H9 (cell line): Measurements from ENCODE around the gene HIPK2. TPM values are rescaled to one million over a fixed set of nuclear protein-coding genes. Genes with fewer than 3 reads are reported as not detected.

Experiments
- DNase-seq: peaks from one replicate; pipeline ENCODE4 v3.0.0-alpha.2; 2017
- H2AFZ ChIP-seq: one replicate; pipeline ENCODE4 v1.6.1; 2013; ENCODE audit warnings: mild to moderate bottlenecking, low read length, control low read depth, moderate library complexity
- H2AK5ac ChIP-seq: 2 replicates; pipeline ENCODE4 v1.6.1; 2013; ENCODE audit warnings: low read length, control low read depth, mixed read lengths; ENCODE audit not compliant: insufficient read length
- H2BK120ac ChIP-seq: one replicate; pipeline ENCODE4 v1.6.1; 2013; ENCODE audit warnings: low read depth, mild to moderate bottlenecking, low read length, control low read depth, inconsistent platforms; ENCODE audit not compliant: poor library complexity, severe bottlenecking
- H2BK12ac ChIP-seq: 2 replicates; pipeline ENCODE4 v1.6.1; 2013; ENCODE audit warnings: low read length, control low read depth, mixed read lengths, low read depth; ENCODE audit not compliant: insufficient read length
- H2BK15ac ChIP-seq: 2 replicates; pipeline ENCODE4 v1.6.1; 2013; ENCODE audit warnings: low read depth, low read length, control low read depth
- H2BK20ac ChIP-seq: one replicate; pipeline ENCODE4 v1.6.1; 2013; ENCODE audit warnings: low read depth, mild to moderate bottlenecking, low read length, control low read depth, inconsistent platforms; ENCODE audit not compliant: poor library complexity, severe bottlenecking
- H2BK5ac ChIP-seq: 2 replicates; pipeline ENCODE4 v1.6.1; 2013; ENCODE audit warnings: low read length, control low read depth, mixed read lengths; ENCODE audit not compliant: insufficient read length
- H3K14ac ChIP-seq: 2 replicates; pipeline ENCODE4 v1.6.1; 2013; ENCODE audit warnings: low read length, control low read depth; ENCODE audit not compliant: insufficient read depth
- H3K18ac ChIP-seq: 2 replicates; pipeline ENCODE4 v1.6.1; 2013; ENCODE audit warnings: low read depth, mild to moderate bottlenecking, mixed read lengths, low read length, control low read depth; ENCODE audit not compliant: insufficient read length
- H3K23ac ChIP-seq: 2 replicates; pipeline ENCODE4 v1.6.1; 2013; ENCODE audit warnings: low read length, control low read depth, mixed read lengths, low read depth; ENCODE audit not compliant: insufficient read length
- H3K23me2 ChIP-seq: 2 replicates; pipeline ENCODE4 v1.6.1; 2013; ENCODE audit warnings: low read depth, mild to moderate bottlenecking, mixed read lengths, low read length, control low read depth; ENCODE audit not compliant: insufficient read length, poor library complexity, severe bottlenecking
- H3K27ac ChIP-seq: 2 replicates; pipeline ENCODE4 v1.5.1; 2013; ENCODE audit warnings: low read length, control low read depth, mixed read lengths, low read depth; ENCODE audit not compliant: insufficient read length
- H3K27me3 ChIP-seq: 2 replicates; pipeline ENCODE4 v1.6.1; 2013; ENCODE audit warnings: low read length, control low read depth, inconsistent platforms; ENCODE audit not compliant: insufficient read depth
- H3K4ac ChIP-seq: 2 replicates; pipeline ENCODE4 v1.6.1; 2013; ENCODE audit warnings: low read depth, mild to moderate bottlenecking, control low read depth, inconsistent platforms, low read length, moderate library complexity
- H3K4me1 ChIP-seq: 2 replicates; pipeline ENCODE4 v1.6.1; 2013; ENCODE audit warnings: low read length, control low read depth, inconsistent platforms; ENCODE audit not compliant: insufficient read depth
- H3K4me2 ChIP-seq: 2 replicates; pipeline ENCODE4 v1.6.1; 2013; ENCODE audit warnings: low read length, control low read depth, mixed read lengths; ENCODE audit not compliant: insufficient read length, insufficient read depth
- H3K56ac ChIP-seq: 2 replicates; pipeline ENCODE4 v1.6.1; 2013; ENCODE audit warnings: low read depth, mild to moderate bottlenecking, mixed read lengths, low read length, control low read depth; ENCODE audit not compliant: insufficient read length
- H3K79me1 ChIP-seq: 2 replicates; pipeline ENCODE4 v1.6.1; 2013; ENCODE audit warnings: low read depth, mild to moderate bottlenecking, moderate library complexity, low read length, control low read depth, inconsistent platforms; ENCODE audit not compliant: insufficient read depth, poor library complexity, severe bottlenecking
- H3K79me2 ChIP-seq: 2 replicates; pipeline ENCODE4 v1.6.1; 2013; ENCODE audit warnings: low read length, control low read depth, inconsistent platforms; ENCODE audit not compliant: insufficient read depth
- H3K9ac ChIP-seq: 2 replicates; pipeline ENCODE4 v1.6.1; 2013; ENCODE audit warnings: low read length, control low read depth, mixed read lengths; ENCODE audit not compliant: insufficient read length; ENCODE audit errors: extremely low read depth
- H3K9me3 ChIP-seq: one replicate; pipeline ENCODE4 v1.6.1; 2013; ENCODE audit warnings: low read depth, low read length, inconsistent platforms; ENCODE audit not compliant: control insufficient read depth
- H3T11ph ChIP-seq: one replicate; pipeline ENCODE4 v1.6.1; 2013; ENCODE audit warnings: mild to moderate bottlenecking, low read length, control low read depth, inconsistent platforms
- H4K20me1 ChIP-seq: one replicate; pipeline ENCODE4 v1.6.1; 2013; ENCODE audit not compliant: control insufficient read depth, insufficient read length, insufficient read depth
- H4K5ac ChIP-seq: 2 replicates; pipeline ENCODE4 v1.6.1; 2013; ENCODE audit warnings: low read depth, mild to moderate bottlenecking, mixed read lengths, low read length, control low read depth; ENCODE audit not compliant: insufficient read length
- H4K8ac ChIP-seq: replicated peaks from 2 replicates; pipeline ENCODE4 v1.6.1; 2013; ENCODE audit warnings: low read length, control low read depth, mixed read lengths, low read depth; ENCODE audit not compliant: insufficient read length
- H4K91ac ChIP-seq: 2 replicates; pipeline ENCODE4 v1.6.1; 2013; ENCODE audit warnings: low read depth, mild to moderate bottlenecking, moderate library complexity, mixed read lengths, low read length, control low read depth; ENCODE audit not compliant: insufficient read length
- H3K27ac Mint-ChIP-seq, 3 experiments: 2 replicates in 2 of 3; 3 replicates in 1 of 3; pipeline ENCODE4 v1.8.0; 2020 to 2021; ENCODE audit warnings: mixed read lengths in 3 of 3, mild to moderate bottlenecking in 1 of 3, moderate library complexity in 1 of 3
- H3K27me3 Mint-ChIP-seq: 2 replicates; pipeline ENCODE4 v1.8.0; 2021; ENCODE audit warnings: low read depth, mild to moderate bottlenecking, moderate library complexity, mixed read lengths
- H3K36me3 Mint-ChIP-seq, 3 experiments: 2 replicates in 2 of 3; 3 replicates in 1 of 3; pipeline ENCODE4 v1.8.0; 2020 to 2021; ENCODE audit warnings: low read depth in 3 of 3, mixed read lengths in 3 of 3; ENCODE audit not compliant: insufficient read depth in 1 of 3
- H3K4me1 Mint-ChIP-seq, 2 experiments: 2 replicates each; pipeline ENCODE4 v1.8.0; 2020; ENCODE audit warnings: mixed read lengths in 2 of 2
- H3K4me3 Mint-ChIP-seq, 2 experiments: 2 replicates in 1 of 2; 3 replicates in 1 of 2; pipeline ENCODE4 v1.8.0; 2020 to 2021; ENCODE audit warnings: mild to moderate bottlenecking in 2 of 2, mixed read lengths in 2 of 2, moderate library complexity in 1 of 2
- H3K9me3 Mint-ChIP-seq, 2 experiments: 2 replicates in 1 of 2; 3 replicates in 1 of 2; pipeline ENCODE4 v1.8.0; 2020; ENCODE audit warnings: mild to moderate bottlenecking in 2 of 2, mixed read lengths in 2 of 2, moderate library complexity in 1 of 2
- WGBS: extraction: QIAGEN DNeasy Blood & Tissue Kit; methylation state at CpG from one replicate; pipeline ENCODE4 v1.1.7; 2013; ENCODE audit warnings: missing lambda C conversion rate, low lambda C conversion rate, mixed read lengths; ENCODE audit not compliant: insufficient read length; ENCODE audit errors: extremely low coverage; 5-methylcytosine and 5-hydroxymethylcytosine counted together
- total RNA-seq: library from RNA; stranded (reverse); gene quantifications from 2 replicates; pipeline ENCODE4 v1.2.1, GENCODE V29; 2021
- TF ChIP-seq, protein P1 (sequence below): fragments of 200-600 bp; sonication (generic); conservative IDR thresholded peaks from 3 replicates; pipeline ENCODE4 v1.8.0; 2021; ENCODE audit warnings: antibody characterized with exemption, mild to moderate bottlenecking

The HIPK2 gene
- total RNA-seq, 1 experiment from 2014 or later, result 21.9 TPM

DNA sequence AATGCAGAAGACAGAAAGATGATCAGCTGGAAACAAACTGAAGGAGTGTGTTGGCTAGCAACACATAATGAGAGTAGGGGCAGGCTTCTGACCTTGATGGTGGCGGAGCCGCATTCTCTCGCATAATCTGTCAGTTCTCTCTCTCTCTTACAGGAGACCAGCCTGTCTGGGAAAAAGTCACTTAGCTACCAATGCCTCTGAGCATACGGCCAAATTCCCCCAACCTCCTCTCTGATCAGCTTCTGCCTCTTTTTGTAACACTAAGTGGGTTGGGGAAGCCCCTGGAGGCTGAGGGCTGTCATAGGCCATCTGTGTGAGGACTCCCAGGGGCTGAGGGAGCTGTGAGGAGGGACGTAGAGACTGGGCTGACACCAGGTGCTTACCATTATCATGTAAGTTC lies 104.6 kb downstream of the HIPK2 start:
- Histone ChIP-seq H2AFZ (no peak overlapping the region), H4K91ac (no peak overlapping the region), H3K4me2 (no peak overlapping the region), H3K9ac (no peak overlapping the region), H3T11ph (no peak overlapping the region), H3K27me3 (no peaks in the 10 kb centered on the region), H2BK12ac (no peak overlapping the region), H3K79me1 (no peaks in the 10 kb centered on the region), H4K20me1 (no peaks in the 10 kb centered on the region), H2BK15ac (no peak overlapping the region), H3K9me3 (no peaks in the 10 kb centered on the region), H3K18ac (no peak overlapping the region), H2BK20ac (no peak overlapping the region), H3K4ac (no peak overlapping the region), H4K5ac (no peak overlapping the region), H2AK5ac (no peak overlapping the region), H3K23me2 (no peaks in the 10 kb centered on the region), H3K4me1 (no peaks in the 10 kb centered on the region), H3K27ac (no peak overlapping the region), H3K79me2 (no peaks in the 10 kb centered on the region), H3K56ac (no peak overlapping the region), H3K14ac (no peak overlapping the region), H3K23ac (no peak overlapping the region), H4K8ac (no peak overlapping the region), H2BK120ac (no peak overlapping the region), H2BK5ac (no peak overlapping the region)
- no peaks in the 10 kb centered on the region for H3K27me3 Mint-ChIP-seq
- no CpG with 5 or more reads among the region's 5 CpGs for WGBS
- H3K4me3 Mint-ChIP-seq, result no peak overlapping the region
- peak; percentile 73 for DNase-seq
- TF ChIP-seq, protein P1, sequence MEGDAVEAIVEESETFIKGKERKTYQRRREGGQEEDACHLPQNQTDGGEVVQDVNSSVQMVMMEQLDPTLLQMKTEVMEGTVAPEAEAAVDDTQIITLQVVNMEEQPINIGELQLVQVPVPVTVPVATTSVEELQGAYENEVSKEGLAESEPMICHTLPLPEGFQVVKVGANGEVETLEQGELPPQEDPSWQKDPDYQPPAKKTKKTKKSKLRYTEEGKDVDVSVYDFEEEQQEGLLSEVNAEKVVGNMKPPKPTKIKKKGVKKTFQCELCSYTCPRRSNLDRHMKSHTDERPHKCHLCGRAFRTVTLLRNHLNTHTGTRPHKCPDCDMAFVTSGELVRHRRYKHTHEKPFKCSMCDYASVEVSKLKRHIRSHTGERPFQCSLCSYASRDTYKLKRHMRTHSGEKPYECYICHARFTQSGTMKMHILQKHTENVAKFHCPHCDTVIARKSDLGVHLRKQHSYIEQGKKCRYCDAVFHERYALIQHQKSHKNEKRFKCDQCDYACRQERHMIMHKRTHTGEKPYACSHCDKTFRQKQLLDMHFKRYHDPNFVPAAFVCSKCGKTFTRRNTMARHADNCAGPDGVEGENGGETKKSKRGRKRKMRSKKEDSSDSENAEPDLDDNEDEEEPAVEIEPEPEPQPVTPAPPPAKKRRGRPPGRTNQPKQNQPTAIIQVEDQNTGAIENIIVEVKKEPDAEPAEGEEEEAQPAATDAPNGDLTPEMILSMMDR, result peak; percentile 29; the same call in 2 of the 3 replicates
- H3K9me3 Mint-ChIP-seq, result peaks cover 0 to 2% of the 10 kb centered on the region in 2 experiments; a peak in 2 of 5 replicates
- H3K27ac Mint-ChIP-seq, result peak overlapping the region in 1 of 3 experiments; percentile 85; a peak in 2 of 7 replicates
- no peaks in the 10 kb centered on the region for H3K36me3 Mint-ChIP-seq
- peaks cover 12 to 22% of the 10 kb centered on the region in 2 experiments for H3K4me1 Mint-ChIP-seq
